HG02852 (cell line): ENCODE measurements around the gene TTC21B.

Experiments used
- ATAC-seq: cut with Tn5 transposase; IDR thresholded peaks from one replicate; pipeline ENCODE4 v1.9.1; 2021; ENCODE audit warnings: mild to moderate bottlenecking, moderate library complexity; ENCODE audit not compliant: unreplicated experiment

TTC21B gene

DNA sequence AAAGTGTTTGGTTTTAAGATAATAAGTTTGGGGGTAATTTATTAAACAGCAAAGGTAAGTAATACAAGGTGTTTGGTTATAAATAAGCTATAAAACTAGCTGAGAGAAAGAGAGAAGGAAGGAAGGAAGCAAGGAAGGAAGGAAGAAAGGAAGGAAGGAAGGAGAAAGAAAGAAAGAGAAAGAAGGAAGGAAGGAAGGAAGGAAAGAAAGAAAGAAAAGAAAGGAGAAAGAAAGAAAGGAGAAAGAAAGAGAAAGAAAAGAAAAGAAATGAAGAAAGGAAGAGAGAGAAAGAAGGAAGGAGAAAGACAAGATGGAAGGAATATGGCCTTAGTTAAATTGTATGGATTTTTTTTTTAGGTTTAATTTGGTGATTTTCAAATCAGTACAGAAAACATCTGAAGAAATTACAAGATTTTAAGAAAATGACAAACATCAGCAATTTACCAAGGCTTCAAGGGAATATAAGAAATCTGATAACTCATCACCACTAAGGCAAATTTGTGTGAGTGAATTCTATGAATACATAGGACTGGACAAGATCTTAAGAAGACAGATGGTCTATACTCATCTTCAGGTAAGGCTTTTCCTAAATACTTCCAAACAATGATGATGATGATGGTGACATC lies 113.1 kb downstream of the TTC21B start:
- ATAC-seq: no peak

DNA sequence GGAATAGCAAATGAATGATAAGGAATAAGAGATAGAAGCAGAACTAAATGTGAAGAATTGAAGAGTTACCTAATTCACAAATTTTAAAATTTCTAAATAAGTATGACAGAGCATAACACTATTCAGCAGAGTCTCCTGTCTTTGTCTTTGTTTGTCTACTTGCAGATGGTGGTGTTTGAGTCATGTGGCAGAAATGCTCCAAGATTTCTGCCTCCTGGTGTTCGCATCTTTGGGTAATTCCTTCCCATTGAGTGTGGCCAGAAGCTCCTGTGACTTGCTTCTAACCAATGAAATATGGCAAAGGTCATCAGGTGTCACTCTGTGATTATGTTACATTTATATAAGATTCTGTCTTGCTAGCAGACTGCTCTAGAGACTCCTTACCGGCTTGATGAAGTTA lies 114.0 kb downstream of the TTC21B start:
- no peak for ATAC-seq

- ATAC-seq: no peak
Measured at GRCh38 chr2:165837122-165837521, 116.5 kb downstream of the TTC21B start.

- ATAC-seq: no peak
Measured at GRCh38 chr2:165835363-165835762, 118.2 kb downstream of the TTC21B start.

DNA sequence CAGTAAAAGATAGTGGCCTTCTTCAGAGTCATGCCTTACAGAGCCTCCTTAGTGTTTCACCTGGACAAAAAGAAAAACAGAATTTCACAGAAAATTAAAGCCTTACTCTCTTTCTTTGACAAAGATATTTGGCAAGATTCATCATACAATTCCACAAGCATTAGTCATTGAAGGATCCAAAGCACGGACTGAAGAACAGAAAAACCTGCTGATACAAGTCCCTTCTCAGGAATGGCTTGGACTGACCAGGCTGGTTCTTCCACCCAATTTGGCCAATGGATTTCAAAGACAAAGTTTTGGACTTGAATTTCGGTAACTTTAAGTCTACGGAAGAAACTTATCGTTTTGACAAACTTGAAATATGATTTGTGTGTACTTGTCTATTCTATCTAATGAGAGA lies 120.4 kb downstream of the TTC21B start:
- no peak for ATAC-seq

DNA sequence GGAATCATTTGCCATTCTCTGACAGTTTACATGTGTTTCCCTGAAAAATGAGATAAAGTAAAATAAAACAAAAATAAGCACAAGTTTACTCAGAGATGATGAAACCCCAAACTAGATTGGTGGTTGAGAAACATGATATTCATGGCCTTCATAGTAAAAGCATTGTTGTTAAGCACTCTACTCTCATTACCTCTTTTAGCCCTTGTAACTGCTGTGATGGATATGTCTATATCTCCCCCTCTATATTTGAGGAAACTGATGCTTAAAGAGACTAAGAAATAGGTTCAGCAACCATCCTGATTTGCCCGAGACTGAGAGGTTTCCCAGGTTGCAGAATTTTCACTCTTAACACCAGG lies 125.7 kb downstream of the TTC21B start:
- peak; percentile 53 for ATAC-seq

- ATAC-seq: peak; percentile 70
Measured at GRCh38 chr2:165827016-165827920, 126.3 kb downstream of the TTC21B start.

- ATAC-seq: no peak
Measured at GRCh38 chr2:165825041-165825440, 128.5 kb downstream of the TTC21B start.
